ENCODE data around the gene CPNE2.
"Not testable (repeated sequence)": the region's sequence is repeated elsewhere in the genome, so short reads cannot be mapped to it uniquely, and the experiment has no call there.

The CPNE2 gene

GRCh38 chr16:57098188-57098841, 5.9 kb downstream of the CPNE2 start:
- no peak for DNase-seq (ENCODE audit: low read depth)

DNA sequence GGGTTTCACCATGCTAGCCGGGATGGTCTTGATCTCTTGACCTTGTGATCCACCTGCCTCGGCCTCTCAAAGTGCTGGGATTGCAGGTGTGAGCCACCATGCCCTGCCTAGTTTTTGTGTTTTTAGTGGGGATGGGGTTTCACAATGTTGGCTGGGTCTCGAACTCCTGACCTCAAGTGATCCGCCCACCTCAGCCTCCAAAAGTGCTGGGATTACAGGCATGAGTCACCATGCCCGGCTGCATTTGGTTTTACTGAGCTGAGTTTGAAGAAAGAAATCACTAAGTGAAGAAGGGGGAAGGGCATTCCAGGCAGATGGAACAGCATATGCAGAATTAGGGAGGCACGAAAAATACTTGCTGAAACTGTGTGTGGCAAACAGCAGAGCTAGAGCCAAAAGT, 7.6 kb downstream of the CPNE2 start:
- not testable (repeated sequence) for DNase-seq (ENCODE audit: low read depth)

GRCh38 chr16:57100445-57100844, 8.1 kb downstream of the CPNE2 start:
- no peak for DNase-seq (ENCODE audit: low read depth)

GRCh38 chr16:57102888-57103851, 10.8 kb downstream of the CPNE2 start:
- DNase-seq (ENCODE audit: low read depth), result no peak

- DNase-seq (ENCODE audit: low read depth), result no peak
Measured at GRCh38 chr16:57104706-57105105, 12.3 kb downstream of the CPNE2 start.

DNA sequence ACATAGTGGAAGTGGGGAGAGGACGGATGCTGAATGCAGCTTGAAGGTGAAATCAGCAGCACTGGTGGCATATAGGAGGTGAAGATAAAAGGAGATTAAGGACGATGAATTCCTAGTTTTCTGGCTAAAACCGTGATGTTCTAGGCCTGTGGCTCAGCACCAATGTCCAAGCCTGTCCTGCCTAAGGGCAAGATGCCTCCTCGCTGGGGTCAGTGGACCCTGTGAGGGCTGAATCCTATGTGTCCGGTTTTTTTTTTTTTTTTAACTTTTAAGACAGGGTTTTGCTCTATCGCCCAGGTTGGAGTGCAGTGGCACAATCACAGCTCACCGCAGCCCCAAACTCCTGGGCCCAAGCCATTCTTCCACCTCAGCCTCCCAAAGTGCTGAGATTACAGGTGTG, 12.8 kb downstream of the CPNE2 start:
- DNase-seq (ENCODE audit: low read depth), result no peak

DNA sequence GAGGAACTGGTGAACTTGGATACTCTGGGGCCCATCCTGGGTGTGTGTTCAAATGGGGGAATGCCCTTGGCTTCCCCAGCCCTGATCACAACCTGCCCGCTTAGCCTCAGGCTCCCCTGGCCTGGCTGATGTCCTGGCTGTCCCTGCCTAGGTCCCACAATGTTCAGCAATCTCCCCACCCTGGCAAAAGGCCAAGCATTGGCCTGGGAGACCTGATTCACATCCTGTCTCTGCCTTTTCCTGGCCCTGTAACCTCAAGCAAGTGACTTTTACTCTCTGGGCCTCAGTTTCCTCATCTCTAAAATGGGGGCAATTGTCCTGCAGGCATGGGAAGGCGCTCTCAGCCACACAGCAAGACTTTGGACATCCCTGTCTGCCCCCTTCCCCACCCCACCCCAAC, 14.4 kb downstream of the CPNE2 start:
- DNase-seq (ENCODE audit: low read depth), result no peak

- DNase-seq (ENCODE audit: low read depth), result no peak
Measured at GRCh38 chr16:57107321-57107922, 15.0 kb downstream of the CPNE2 start.

- DNase-seq (ENCODE audit: low read depth), result no peak
Measured at GRCh38 chr16:57108432-57108831, 16.0 kb downstream of the CPNE2 start.

DNA sequence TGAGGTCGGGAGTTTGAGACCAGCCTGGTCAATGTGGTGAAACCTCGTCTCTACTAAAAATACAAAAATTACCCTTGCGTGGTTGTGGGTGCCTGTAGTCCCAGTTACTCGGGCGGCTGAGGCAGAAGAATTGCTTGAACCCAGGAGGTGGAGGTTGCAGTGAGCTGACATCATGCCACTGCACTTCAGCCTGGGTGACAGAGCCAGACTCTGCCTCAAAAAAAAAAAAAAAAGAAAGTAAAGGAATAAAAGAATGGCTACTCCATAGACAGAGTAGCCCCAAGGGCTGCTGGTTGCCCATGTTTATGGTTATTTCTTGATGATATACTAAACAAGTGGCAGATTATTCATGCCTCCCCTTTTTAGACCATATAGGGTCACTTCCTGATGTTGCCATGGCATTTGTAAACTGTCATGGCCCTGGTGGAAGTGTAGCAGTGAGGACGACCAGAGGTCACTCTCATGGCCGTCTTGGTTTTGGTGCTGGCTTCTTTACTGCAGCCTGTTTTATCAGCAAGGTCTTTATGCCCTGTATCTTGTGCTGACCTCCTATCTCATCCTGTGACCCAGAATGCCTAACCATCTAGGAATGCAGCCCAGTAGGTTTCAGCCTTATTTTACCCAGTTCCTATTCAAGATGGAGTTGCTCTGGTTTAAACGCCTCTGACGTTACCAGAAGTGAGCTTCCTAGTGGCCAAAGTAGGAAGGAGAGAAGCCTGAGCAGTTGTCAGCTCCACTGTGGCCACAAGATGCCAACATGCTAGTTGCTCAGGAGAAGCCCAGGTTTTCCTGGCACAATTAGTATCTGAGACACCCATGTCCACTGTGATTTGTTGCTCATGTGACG, 17.1 kb downstream of the CPNE2 start:
- DNase-seq (ENCODE audit: low read depth), result not testable (repeated sequence)

- DNase-seq (ENCODE audit: low read depth), result no peak
Measured at GRCh38 chr16:57110937-57111336, 18.6 kb downstream of the CPNE2 start.

DNA sequence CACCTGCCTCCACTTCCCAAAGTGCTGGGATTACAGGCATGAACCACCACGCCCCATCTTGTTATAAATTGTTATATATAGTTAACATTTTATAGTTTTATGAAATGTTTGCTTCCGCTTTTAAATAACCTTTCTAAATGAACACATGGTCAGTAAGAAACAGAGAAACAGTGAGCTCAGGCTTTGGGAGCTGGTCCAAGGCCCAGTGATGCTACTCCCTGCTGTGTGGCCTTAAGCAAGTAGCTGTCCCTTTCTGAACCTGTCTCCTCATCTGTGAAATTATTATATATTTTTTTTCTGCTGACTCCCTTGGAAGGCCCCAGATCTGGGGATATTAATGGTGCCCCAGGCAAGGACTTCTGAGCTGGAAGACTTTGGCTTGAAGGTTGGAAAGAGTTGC, 19.0 kb downstream of the CPNE2 start:
- DNase-seq (ENCODE audit: low read depth), result no peak

GRCh38 chr16:57112403-57113041, 20.1 kb downstream of the CPNE2 start:
- DNase-seq (ENCODE audit: low read depth), result no peak

GRCh38 chr16:57113042-57113453, 20.7 kb downstream of the CPNE2 start:
- DNase-seq (ENCODE audit: low read depth), result no peak

- no peak for DNase-seq (ENCODE audit: low read depth)
Measured at GRCh38 chr16:57113664-57114063, 21.3 kb downstream of the CPNE2 start.

GRCh38 chr16:57115168-57115513, 22.8 kb downstream of the CPNE2 start:
- DNase-seq (ENCODE audit: low read depth), result no peak

DNA sequence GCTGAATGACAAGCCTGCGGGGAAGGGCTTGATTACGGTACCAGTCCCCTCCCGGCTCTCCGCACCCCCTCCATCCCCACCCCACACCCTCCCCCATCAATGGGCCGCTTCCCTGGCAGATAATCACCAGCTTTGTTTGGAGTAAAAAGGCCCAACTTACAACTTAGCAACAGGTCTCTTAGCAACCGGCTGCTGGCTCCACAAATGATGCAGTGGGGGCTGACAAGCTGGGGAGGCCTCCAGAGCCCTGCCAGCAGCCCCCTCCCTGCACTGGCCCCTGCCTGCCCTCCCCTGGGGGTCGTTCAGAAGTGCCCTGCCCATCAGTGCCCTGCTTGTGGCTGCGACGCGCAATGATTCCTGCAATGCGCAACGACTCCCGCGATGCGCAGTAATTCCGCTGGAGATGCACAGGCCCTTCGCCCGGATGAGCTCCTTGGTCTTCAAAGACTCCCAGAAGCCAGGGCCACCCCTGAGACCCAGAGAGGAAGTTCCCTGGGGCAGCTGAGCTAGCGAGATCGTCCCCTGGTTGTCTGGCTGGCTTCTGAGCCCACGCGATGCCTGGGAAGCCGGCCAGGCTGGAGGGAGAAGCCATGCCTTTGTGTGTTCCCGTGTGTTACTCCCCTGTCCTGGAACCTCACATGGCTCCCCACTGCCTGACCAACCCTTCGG, 23.3 kb downstream of the CPNE2 start:
- no peak for DNase-seq (ENCODE audit: low read depth)

GRCh38 chr16:57118461-57119084, 26.2 kb downstream of the CPNE2 start:
- no peak for DNase-seq (ENCODE audit: low read depth)

DNA sequence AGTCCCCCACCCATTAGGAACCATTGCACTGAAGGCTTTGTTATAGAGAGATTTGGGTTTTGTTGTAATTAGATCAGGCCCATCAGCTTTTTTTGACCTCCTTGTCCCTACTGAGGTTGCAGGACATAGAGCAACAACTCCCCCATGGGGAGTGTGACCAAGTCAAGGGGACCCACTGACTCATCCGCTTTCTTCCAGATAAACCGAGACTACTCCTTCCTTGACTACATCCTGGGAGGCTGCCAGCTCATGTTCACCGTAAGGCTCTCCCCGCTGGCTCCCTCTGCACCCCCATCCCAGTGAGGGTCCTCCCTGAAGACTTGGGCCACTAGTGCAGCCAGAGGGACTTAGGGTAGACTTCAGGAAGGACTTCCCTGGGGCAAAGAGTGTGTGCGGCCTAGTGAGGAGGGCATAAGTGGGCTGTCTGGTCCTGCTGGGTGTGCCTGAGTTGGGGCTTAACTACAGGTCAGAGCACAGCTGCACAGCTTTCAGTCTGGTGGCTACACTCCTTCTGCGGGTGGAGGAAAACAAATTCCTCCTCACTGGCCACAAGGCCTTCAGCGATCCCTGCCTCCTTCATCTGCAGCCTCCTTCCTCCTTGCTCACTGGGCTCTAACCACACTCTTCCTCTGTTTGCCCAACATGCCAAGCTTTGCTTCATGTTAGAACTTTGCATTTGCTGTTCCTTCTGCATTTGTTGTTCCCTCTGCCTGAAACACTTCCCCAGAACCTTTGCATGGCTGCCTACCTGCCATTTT, 31.0 kb downstream of the CPNE2 start:
- no peak for DNase-seq (ENCODE audit: low read depth)
